Measurements from ENCODE around the gene TRPM3. TPM values are rescaled to one million over a fixed set of nuclear protein-coding genes. Genes with fewer than 3 reads are reported as not detected.

Gene TRPM3
- total RNA-seq, 1 donor from 2014 or later = 0.35 TPM

DNA sequence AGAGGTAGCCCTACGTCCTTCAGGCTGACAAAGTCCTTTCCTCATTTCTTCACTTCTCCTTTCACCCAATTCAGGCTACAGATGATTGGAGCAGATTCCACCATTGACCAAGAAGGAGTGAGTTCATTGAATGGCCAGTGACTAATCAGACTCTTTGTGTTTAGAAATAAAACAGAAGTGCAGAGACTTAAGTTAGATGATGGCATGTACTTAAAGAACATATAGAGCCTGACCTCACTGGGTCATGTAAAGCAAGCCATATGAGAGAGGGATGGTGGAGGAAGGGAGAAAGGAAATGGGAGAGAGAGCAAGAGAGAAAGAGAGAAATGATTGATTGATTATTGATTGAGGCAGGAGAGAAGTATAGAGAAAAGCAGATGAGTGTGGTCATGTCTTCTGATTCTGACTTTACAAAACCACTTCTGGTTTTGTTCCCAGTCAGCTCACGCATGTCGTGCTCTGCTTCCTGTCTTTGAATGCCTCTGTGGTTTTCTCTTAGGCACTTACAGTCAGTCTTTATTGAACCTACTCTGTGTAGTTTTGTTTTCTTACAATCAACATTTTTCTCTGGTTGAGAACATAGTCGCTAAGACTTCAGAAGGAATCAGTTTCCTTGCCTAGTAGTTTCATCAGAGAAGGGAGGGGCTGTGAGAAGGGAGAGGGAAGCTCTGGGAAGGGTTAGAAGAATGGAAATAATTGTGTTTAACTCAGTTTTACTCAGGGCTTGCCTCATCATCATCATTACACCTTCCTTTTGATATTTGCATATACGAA is 557.8 kb downstream of the TRPM3 start:
- Histone ChIP-seq H3K27me3 (no peaks in the 10 kb centered on the region), H3K4me3 (no peak overlapping the region), H3K36me3 (no peaks in the 10 kb centered on the region), H3K27ac (peak overlapping the region; percentile 82), H3K4me1 (peaks cover 32% of the 10 kb centered on the region), H3K9me3 (no peaks in the 10 kb centered on the region)
- intact Hi-C loops (cut with DNase I) = no loop called here
- ATAC-seq (peak; percentile 81), DNase-seq (no peak)
- TF ChIP-seq, protein P1, sequence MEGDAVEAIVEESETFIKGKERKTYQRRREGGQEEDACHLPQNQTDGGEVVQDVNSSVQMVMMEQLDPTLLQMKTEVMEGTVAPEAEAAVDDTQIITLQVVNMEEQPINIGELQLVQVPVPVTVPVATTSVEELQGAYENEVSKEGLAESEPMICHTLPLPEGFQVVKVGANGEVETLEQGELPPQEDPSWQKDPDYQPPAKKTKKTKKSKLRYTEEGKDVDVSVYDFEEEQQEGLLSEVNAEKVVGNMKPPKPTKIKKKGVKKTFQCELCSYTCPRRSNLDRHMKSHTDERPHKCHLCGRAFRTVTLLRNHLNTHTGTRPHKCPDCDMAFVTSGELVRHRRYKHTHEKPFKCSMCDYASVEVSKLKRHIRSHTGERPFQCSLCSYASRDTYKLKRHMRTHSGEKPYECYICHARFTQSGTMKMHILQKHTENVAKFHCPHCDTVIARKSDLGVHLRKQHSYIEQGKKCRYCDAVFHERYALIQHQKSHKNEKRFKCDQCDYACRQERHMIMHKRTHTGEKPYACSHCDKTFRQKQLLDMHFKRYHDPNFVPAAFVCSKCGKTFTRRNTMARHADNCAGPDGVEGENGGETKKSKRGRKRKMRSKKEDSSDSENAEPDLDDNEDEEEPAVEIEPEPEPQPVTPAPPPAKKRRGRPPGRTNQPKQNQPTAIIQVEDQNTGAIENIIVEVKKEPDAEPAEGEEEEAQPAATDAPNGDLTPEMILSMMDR (IDR thresholded peaks at IDR 0.05) = no peak

DNA sequence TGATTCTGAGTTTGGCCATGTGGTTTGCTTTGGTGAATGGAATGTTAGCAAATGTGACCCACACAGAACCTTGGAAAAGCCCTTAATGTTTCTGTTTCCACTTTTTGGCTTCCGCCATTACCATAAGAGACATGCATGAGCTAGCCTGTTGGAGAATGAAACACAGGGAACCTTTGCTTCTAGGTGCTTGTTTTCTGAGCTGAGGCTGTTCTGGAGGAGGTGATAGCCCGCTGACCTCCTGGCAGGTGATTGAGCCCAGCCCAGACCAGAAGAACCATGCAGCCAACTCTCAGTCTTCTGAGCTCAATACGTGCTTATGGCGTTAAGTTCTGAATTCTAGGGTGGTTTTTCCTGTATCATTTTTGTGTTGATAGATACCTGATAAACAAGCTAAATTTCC is 558.4 kb downstream of the TRPM3 start:
- intact Hi-C loops (cut with DNase I) = no loop called here
- peak overlapping the region; percentile 82 for H3K27ac ChIP-seq
- DNase-seq (no peak), ATAC-seq (no peak)
- H3K4me1 ChIP-seq = peaks cover 32% of the 10 kb centered on the region
- no peaks in the 10 kb centered on the region for H3K36me3 ChIP-seq
- H3K27me3 ChIP-seq = no peaks in the 10 kb centered on the region
- TF ChIP-seq, protein P1 (IDR thresholded peaks at IDR 0.05) = no peak
- H3K4me3 ChIP-seq = no peak overlapping the region
- H3K9me3 ChIP-seq = no peaks in the 10 kb centered on the region

DNA sequence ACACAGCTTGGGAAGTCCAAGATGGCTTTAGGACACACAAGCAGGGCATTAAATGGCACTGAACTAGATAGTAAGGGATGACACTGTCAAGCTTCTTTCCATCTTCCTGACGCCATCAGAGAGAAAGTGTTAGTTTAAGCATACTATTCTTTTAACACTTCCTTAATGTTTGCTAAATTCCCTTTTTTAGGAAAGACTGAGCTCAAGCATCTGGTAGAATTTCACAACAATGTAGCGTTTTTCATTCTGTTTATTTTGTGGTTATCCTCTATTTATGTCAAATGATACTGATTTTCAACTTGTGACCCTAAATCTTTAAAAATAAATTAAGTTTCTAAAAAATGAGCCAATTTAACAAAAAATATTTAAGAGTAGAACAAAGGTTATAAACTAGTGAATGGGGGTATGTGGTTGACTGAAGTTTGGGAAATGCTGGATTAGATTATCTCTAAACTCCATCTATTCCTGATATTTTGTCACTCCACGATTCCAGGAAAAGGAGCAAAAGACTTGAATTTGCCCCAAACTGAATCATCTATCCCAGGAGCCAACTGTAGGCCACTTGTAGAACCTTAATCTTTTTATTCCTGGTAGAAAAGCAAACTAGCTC is 559.5 kb downstream of the TRPM3 start:
- TF ChIP-seq, protein P1 (IDR thresholded peaks at IDR 0.05) = no peak
- no peaks in the 10 kb centered on the region for H3K36me3 ChIP-seq
- H3K27ac ChIP-seq = peak overlapping the region; percentile 82
- H3K4me1 ChIP-seq = peaks cover 32% of the 10 kb centered on the region
- H3K27me3 ChIP-seq = no peaks in the 10 kb centered on the region
- ATAC-seq = no peak
- intact Hi-C loops (cut with DNase I) = no loop called here
- H3K9me3 ChIP-seq = no peaks in the 10 kb centered on the region
- H3K4me3 ChIP-seq = no peak overlapping the region
- DNase-seq = no peak

DNA sequence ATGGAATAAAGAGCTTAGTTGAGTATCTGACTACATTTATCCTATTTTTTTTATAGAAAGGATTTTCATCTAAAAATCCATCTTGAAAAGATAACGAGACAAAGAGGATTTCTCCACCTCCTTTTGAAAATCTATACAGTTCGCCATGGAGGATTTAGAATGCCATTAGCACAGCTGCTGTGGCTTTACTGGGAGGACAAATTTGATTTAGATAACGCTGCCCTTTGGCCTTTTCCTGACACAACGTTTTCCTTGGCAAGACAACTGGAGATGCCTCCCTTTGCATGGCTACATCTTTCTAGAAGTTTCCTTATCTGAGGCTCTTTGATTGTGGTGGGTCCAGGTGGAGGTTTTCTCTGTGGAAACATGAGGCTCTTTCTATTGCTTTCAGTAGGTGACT is 560.3 kb downstream of the TRPM3 start:
- H3K27ac ChIP-seq = peak overlapping the region; percentile 27
- no peaks in the 10 kb centered on the region for H3K36me3 ChIP-seq
- intact Hi-C loops (cut with DNase I) = no loop called here
- H3K9me3 ChIP-seq = no peaks in the 10 kb centered on the region
- no peak overlapping the region for H3K4me3 ChIP-seq
- H3K4me1 ChIP-seq = peaks cover 32% of the 10 kb centered on the region
- TF ChIP-seq, protein P1 (IDR thresholded peaks at IDR 0.05) = no peak
- ATAC-seq (no peak), DNase-seq (no peak)
- H3K27me3 ChIP-seq = no peaks in the 10 kb centered on the region

DNA sequence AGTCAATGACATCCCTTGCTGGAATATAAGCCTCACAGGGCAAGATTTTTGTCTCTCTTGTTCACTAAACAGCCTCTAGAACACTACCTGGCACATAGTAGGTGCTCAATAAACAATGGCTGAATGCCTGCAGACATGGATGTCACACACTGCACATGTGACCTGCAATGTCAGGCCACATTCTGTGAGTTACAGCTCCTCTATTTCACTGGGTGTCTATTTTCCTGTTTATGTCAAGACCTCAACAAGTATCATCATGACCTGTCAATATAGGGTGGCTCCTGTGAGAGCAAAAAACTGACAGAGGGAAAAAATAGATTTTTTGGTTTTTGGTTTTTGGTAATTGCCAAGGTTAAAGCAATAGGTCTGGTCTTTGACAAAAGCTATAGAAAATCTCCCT is 562.3 kb downstream of the TRPM3 start:
- no peak overlapping the region for H3K4me3 ChIP-seq
- H3K27me3 ChIP-seq = no peaks in the 10 kb centered on the region
- no peak overlapping the region for H3K27ac ChIP-seq
- no peak for DNase-seq
- intact Hi-C loops (cut with DNase I) = no loop called here
- no peak for ATAC-seq
- no peaks in the 10 kb centered on the region for H3K36me3 ChIP-seq
- peaks cover 33% of the 10 kb centered on the region for H3K4me1 ChIP-seq
- TF ChIP-seq, protein P1 (IDR thresholded peaks at IDR 0.05) = no peak
- no peaks in the 10 kb centered on the region for H3K9me3 ChIP-seq

All from upper lobe of right lung (tissue), 1 donor.